MV-4-11 (cell line): ENCODE data around the gene GALNT2.

Experiments used
- DNase-seq: peaks from one replicate; lab custom pipeline; 2025; lab: John Stamatoyannopoulos, UW

Gene GALNT2

GRCh38 chr1:230050973-230051735 is 15.9 kb upstream of the GALNT2 start:
- DNase-seq = no peak

DNA sequence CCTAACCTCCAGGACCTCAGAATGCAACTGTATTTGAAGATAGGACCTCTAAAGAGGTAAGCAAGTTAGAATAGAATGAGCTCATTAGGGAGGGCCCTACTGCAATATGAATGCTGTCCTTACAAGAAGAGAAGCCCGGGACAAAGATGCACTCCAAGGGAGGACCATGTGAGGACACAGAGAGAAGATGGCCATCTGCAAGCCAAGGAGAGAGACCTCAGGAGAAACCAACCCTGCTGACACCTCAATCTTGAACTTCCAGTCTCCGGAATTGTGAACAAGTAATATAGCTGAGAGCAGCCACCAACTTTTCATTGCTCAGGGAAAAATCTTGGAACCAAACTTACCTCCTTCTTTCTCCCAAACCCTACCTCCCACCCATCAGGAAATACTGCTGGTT is 15.0 kb upstream of the GALNT2 start:
- DNase-seq = no peak

DNA sequence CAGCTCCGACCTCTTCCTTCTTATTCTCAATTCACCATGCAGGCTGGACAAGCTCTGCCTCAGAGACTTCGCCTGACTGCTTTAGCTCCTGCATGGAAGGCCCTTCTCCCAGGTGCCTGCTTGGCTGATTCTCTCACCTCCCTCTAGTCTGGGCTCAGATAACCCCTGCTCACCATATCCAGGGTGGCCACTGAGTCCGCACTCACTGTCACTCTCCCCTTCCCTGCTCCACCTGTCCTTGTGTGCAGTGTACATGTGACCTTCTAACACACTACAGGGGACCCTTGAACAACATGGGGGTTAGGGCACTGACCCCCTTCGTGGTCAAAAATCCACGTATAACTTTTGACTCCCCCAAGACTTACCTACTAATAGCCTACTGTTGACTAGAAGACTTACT is 14.4 kb upstream of the GALNT2 start:
- DNase-seq = no peak

- no peak for DNase-seq
These were observed 12.8 kb upstream of the GALNT2 start for GRCh38 chr1:230054092-230054749.

DNA sequence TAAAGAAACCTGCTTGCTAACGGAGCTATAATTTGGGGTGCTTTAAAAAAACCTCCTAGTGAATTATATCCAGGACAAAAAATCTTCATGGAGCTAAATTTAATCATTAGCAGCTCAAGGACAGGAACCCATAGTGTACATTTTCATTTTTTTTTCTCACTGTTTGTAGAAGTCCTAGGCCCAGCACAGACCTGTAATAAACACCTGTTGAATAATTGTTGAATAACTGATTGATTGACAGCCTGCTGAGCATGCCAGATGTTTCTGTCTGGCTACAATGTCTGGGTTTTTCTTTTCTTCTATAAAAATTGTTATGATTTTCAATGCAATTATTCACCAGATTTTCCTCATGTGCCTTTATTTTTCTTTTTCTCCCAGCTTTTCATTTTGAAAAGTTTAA is 10.9 kb upstream of the GALNT2 start:
- DNase-seq = no peak

DNA sequence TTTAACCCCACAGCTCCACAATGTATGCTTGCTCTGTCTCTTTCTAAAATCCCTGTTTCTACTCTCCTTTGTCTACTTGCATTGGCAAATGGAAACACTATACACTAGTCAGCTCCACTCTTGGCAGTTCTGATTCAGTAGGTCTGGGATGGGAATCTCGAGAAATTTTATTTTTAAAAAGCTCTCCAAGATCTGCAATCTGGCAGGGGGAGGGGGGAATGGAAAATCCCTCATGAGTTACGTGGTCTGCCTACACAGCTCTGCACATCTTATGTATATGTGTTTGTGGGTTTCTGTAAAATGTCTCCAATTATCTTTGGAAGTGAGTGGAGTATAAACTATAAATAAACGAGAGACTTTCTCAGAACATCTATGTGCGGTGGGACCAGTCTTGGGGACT is 9.9 kb upstream of the GALNT2 start:
- no peak for DNase-seq

- no peak for DNase-seq
These were observed 9.1 kb upstream of the GALNT2 start for GRCh38 chr1:230057681-230058565.

- no peak for DNase-seq
These were observed 8.4 kb upstream of the GALNT2 start for GRCh38 chr1:230058626-230059025.

DNA sequence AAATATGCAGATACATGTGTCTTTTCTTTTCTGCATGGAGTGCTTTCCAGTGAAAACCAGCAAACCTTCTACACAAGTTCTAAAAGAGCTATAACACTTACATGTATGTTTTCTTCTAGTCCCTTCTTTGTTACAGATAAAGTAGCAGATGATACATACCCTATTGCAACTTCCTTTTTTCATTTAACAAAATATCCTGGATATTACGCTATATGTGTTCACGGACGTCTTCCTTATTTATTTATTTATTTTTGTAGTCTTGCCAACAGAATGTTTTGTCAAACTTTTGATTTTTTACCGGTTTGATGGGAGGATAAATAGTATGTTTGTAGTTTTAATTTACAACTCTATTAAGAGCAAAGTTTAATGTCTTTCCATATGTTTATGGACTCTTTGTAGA is 5.2 kb upstream of the GALNT2 start:
- no peak for DNase-seq

GRCh38 chr1:230062521-230062920 is 4.5 kb upstream of the GALNT2 start:
- DNase-seq = no peak

- no peak for DNase-seq
These were observed 2.8 kb upstream of the GALNT2 start for GRCh38 chr1:230064283-230064682.

DNA sequence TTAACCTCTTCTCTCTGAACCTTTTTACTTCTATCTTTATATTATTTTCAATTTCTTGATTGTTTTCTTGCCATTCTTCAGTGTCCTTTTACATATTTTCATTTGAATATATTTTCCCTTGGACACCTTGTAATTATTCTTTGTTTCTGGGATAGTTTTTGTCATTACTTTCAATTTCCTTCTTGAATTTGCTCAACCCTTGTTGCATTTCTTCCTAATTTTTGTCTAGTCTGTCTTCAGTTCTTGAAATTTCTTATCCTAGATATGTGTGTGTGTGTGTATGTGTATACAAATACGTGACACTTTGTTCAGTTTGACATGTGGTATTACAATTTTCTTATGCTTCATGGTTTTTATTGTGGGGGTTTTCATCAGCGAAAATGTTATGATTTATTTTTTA is 1.9 kb upstream of the GALNT2 start:
- no peak for DNase-seq

- DNase-seq = no peak
These were observed 1.5 kb upstream of the GALNT2 start for GRCh38 chr1:230065571-230065970.

GRCh38 chr1:230066031-230066430 is 1.0 kb upstream of the GALNT2 start:
- DNase-seq = no peak

- DNase-seq = no peak
These were observed 407 bp downstream of the GALNT2 start for GRCh38 chr1:230067419-230067870.

- peak; percentile 37 for DNase-seq
These were observed 1.0 kb downstream of the GALNT2 start for GRCh38 chr1:230067871-230068620.

- no peak for DNase-seq
These were observed 1.5 kb downstream of the GALNT2 start for GRCh38 chr1:230068621-230068873.

GRCh38 chr1:230068952-230069684 is 2.1 kb downstream of the GALNT2 start:
- DNase-seq = no peak

- no peak for DNase-seq
These were observed 2.8 kb downstream of the GALNT2 start for GRCh38 chr1:230069796-230070195.

DNA sequence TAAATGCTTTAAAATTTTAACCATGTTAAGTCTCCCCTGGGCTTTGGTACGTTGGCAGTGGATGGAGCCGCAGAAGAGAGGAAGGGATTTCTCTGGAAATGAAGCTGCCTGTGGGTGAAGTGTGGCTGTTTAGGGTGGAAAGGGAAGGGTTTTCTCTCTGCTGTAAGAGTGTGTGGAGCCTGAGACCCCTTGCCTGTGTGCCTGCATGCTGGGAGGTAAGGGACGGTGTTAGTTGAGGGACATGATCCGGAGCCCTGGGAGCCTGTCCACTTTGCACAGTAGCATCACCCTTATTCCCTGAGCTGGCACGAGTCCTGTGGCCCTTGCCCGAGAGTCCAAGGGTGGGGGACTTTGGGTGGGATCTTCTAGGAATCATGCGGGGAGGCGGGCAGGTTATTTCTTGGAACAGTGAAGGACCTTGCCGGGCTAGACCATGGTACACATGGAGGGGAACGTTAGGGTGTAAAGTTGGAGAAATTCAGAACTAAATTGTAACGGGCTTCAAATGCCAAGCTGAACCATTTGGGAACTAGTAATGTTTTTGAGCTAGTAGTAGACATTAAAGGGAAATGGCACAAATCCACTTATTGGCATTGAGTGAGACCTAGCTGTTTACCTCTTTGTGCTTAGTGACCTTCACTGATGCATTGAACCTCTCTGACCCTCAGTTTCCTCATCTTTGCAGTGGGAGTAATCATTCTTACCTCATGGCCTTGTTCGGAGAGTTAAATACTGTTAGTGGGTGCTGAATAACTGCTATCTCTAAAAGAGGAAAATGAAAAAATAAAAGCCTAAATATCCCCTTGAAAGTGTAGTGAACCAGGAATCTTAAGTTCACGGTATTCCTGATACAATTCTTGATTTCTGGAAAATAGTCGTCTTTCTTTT is 3.5 kb downstream of the GALNT2 start:
- peak; percentile 2 for DNase-seq

DNA sequence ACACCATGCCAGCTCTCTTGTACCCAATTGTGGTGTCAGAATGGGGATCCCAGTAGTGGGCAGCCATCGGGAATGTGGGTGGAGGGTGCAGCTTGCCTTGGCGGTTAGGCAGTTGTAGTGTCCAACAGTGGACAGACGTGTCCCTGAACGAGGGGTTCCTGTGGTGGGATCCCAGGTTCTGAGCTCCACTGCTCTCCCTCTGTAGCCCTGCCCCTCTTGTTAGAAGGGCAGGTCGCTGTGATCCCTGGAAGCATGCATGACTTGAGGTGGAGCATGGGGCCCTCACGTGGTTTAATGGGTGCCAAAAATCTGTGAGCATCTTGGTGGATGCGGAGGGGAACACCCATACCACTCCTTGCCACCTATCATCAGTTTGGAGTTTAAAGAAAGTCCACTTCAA is 4.3 kb downstream of the GALNT2 start:
- no peak for DNase-seq
